Ovary (tissue), 9 donors: Measurements from ENCODE around the gene DAGLA. TPM values are rescaled to one million over a fixed set of nuclear protein-coding genes. Genes with fewer than 3 reads are reported as not detected.
A peak's percentile ranks its signal among the peaks of the same experiment; 100 is the strongest.

ENCODE experiments used
- DNase-seq, 5 donors: peaks; one replicate each; pipeline ENCODE4 v3.0.0-alpha.2; 2019 to 2020
- H3K27ac ChIP-seq, 2 donors: fragments of 200-600 bp; one replicate each; pipeline versions ENCODE4 v1.5.1 to v1.8.0; 2019 to 2022
- H3K27me3 ChIP-seq: fragments of 200-600 bp; one replicate; pipeline ENCODE4 v1.8.0; 2022
- H3K36me3 ChIP-seq: fragments of 200-600 bp; sonication (generic); one replicate; pipeline ENCODE4 v1.5.1; 2019
- H3K4me1 ChIP-seq: one replicate; pipeline ENCODE4 v1.8.1; 2013; ENCODE audit warnings: mild to moderate bottlenecking, moderate library complexity; ENCODE audit not compliant: insufficient read depth
- H3K4me3 ChIP-seq: fragments of 200-600 bp; sonication (generic); one replicate; pipeline ENCODE4 v1.5.1; 2017
- H3K9me3 ChIP-seq, 2 donors: fragments of 200-600 bp in 1 of 2; sonication (generic) in 1 of 2; one replicate each; pipeline versions ENCODE4 v1.5.1 to v1.8.1; 2013 to 2019; ENCODE audit warnings: mild to moderate bottlenecking in 1 of 2, moderate library complexity in 1 of 2
- EP300 ChIP-seq: sonication (generic); formaldehyde crosslinking; IDR thresholded peaks from one replicate; pipeline ENCODE4 v1.6.1; 2017; ENCODE audit warnings: antibody characterized with exemption
- POLR2A ChIP-seq: fragments of 450-650 bp; IDR thresholded peaks from one replicate; pipeline ENCODE4 v1.6.1; 2017; ENCODE audit warnings: antibody characterized with exemption, mild to moderate bottlenecking, moderate library complexity
- WGBS, 3 donors: extraction: QIAGEN DNeasy Blood & Tissue Kit in 1 of 3; methylation state at CpG; one replicate each; pipeline versions ENCODE4 v1.1.5 to v1.1.7; 2013 to 2017; 5-methylcytosine and 5-hydroxymethylcytosine counted together
- intact Hi-C, 4 donors: fragments of 100-400 bp; cut with DNase I; formaldehyde crosslinking; loops; one replicate each; pipeline versions ENCODE4 v1.11.0 to v1.15.1; 2022 to 2023
- polyA plus RNA-seq, 2 donors: library from polyadenylated mRNA; stranded (reverse); fragments of 200-250 nt in 1 of 2; fragments of 350-450 nt in 1 of 2; fragmentation: Illumina TruSeq in 1 of 2; extraction: RNeasy Lipid Tissue Mini Kit (QIAGEN cat#74804) in 1 of 2; gene quantifications; one replicate each; pipeline ENCODE4 v1.2.3, GENCODE V29; 2013 to 2014
- total RNA-seq, 7 donors: library from RNA; depleted of rRNA in 2 of 7; stranded (reverse); fragments of >200 nt in 2 of 7; fragmentation: NEBNext Ultra II Directional in 3 of 7; extraction: Animal tissue kit (Norgen Biotek cat#: 25700) in 3 of 7; gene quantifications; one replicate each; pipeline versions ENCODE4 v1.1.0 to v1.2.4, GENCODE V29; 2016 to 2023
- TF ChIP-seq, protein P1 (sequence below), 3 donors: fragments of 450-650 bp in 2 of 3; fragments of 200-600 bp in 1 of 3; IDR thresholded peaks; one replicate each; pipeline versions ENCODE4 v1.5.1 to v1.8.0; 2016 to 2022; ENCODE audit warnings: antibody characterized with exemption in 3 of 3, mild to moderate bottlenecking in 1 of 3
- donor health status: DM: no; HTN: no; CAD: no; lungs with moderate emphysema.
- donor health status: DM: no; HTN: no; CAD: no.
- donor health status: Bipolar disorder and iron deficiency.
- donor health status: DM: yes; HTN: yes; CAD: no.
- donor health status: DM: no; HTN: no; CAD: no.
- donor health status: DM: yes; HTN: yes; CAD: no.

DAGLA gene
- total and polyA plus RNA-seq, 9 donors: 0.40 to 4.4 (median 1.5) TPM

DNA sequence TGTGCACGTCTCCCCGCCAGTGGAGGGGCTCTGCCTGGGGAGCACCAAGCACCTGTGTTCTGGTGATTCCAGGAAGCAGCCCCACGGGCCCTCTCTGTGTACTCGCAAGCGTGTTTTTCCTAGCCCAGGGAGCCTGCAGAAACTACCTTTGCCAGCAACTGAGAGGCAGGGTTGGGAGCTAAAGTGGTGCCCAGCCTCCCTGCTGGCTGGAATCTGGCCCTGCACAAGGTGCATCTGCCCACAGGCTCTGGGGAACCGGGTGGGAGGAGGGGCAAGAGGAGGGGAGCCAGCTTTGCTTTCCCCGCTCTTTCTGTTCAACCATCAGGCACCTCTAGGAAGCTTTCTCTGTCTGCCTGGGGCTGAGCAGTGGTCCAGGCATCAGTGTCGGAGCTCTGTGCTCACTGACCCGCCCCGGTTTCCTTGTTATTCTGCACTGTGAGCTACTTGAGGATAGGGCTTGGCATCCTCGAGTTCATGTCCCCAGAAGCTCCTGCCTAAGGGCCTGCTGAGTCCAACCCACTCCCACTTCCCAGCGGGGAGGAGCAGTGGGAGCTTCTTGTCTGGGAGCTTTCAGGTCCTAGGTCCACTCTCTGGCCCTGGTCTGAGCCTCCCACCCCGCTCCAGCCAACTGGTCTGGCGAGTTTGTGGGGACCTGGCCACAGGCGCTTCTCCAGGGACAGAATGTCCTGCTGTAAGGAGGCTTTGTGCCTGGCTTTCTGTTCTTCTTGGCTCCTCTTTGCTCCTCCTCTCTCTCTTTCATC, 14.9 kb downstream of the DAGLA start:
- Histone ChIP-seq H3K4me1 (peaks cover 10% of the 10 kb centered on the region), H3K4me3 (no peak overlapping the region), H3K27ac (peak overlapping the region; percentile 27 to 71), H3K9me3 (no peaks in the 10 kb centered on the region), H3K36me3 (no peaks in the 10 kb centered on the region), H3K27me3 (no peaks in the 10 kb centered on the region)
- intact Hi-C loops: loop anchor here in 1 of 4 donors (1.0 kb wide), 1 partner anchor 32 kb away; no protein-coding TSS in a partner anchor
- WGBS, 3 donors: 60 to 73% (median 68%) methylated on average over 15 of the region's 15 CpGs
- DNase-seq: peak in 3 of 5 donors; percentile 35 to 69 (median 48)
- TF ChIP-seq, protein P1, sequence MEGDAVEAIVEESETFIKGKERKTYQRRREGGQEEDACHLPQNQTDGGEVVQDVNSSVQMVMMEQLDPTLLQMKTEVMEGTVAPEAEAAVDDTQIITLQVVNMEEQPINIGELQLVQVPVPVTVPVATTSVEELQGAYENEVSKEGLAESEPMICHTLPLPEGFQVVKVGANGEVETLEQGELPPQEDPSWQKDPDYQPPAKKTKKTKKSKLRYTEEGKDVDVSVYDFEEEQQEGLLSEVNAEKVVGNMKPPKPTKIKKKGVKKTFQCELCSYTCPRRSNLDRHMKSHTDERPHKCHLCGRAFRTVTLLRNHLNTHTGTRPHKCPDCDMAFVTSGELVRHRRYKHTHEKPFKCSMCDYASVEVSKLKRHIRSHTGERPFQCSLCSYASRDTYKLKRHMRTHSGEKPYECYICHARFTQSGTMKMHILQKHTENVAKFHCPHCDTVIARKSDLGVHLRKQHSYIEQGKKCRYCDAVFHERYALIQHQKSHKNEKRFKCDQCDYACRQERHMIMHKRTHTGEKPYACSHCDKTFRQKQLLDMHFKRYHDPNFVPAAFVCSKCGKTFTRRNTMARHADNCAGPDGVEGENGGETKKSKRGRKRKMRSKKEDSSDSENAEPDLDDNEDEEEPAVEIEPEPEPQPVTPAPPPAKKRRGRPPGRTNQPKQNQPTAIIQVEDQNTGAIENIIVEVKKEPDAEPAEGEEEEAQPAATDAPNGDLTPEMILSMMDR (IDR thresholded peaks at IDR 0.05): no peak
- no peak for TF ChIP-seq POLR2A
- TF ChIP-seq EP300: no peak

DNA sequence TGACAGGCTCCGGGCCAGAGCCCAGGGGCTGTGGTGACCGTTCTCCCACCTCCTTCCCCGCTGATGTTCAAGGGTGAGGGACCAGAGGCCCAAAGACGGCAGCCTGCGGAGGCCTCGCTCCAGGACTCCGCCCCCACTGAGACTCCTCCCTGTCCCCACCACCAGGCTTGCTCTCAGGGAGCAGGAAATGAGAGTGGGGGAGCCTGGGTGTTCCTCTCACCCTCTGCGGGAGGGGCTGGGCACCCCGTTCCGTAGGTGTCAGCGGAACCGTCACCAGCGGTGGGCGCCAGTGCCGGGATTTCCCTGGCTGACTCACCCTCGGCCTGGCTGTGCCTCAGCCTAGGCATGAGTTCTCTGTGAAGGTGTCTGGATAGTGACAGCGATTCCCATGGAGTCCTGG, 15.7 kb downstream of the DAGLA start:
- Histone ChIP-seq H3K27me3 (no peaks in the 10 kb centered on the region), H3K27ac (peak overlapping the region; percentile 27 to 71), H3K9me3 (no peaks in the 10 kb centered on the region), H3K36me3 (no peaks in the 10 kb centered on the region), H3K4me1 (peaks cover 10% of the 10 kb centered on the region), H3K4me3 (no peak overlapping the region)
- 9 to 16% (median 11%) methylated on average over 12 to 17 of the region's 17 CpGs for WGBS, 3 donors
- DNase-seq: peak; percentile 59 to 81 (median 68)
- intact Hi-C loops: loop anchor here in 1 of 4 donors (1.0 kb wide), 1 partner anchor 31 kb away; no protein-coding TSS in a partner anchor
- TF ChIP-seq EP300: no peak
- TF ChIP-seq, protein P1 (IDR thresholded peaks at IDR 0.05): peak in 1 of 3 donors; percentile 26

DNA sequence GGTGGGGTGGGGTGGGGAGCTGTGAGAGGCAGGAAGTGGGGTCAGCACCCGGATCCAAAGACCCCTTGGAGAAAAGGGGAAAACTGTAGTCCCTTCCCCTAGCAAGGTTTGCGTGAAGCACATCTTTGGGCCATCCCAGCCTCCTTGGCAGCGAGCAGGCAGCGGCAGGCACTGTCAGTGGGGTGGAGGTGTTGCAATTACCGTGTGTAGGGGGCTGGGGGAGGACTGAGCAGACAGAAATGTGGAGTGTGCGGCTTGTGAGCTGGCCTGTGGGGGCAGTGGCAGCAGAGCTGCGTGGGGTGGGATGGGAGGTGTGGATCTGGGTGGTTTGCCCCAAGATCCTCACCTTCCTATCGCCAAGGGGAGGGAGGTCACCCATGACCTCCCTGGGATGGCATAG, 16.4 kb downstream of the DAGLA start:
- H3K9me3 ChIP-seq: no peaks in the 10 kb centered on the region
- H3K36me3 ChIP-seq: no peaks in the 10 kb centered on the region
- DNase-seq: no peak
- H3K27me3 ChIP-seq: no peaks in the 10 kb centered on the region
- H3K4me1 ChIP-seq: peaks cover 10% of the 10 kb centered on the region
- WGBS, 3 donors: 69 to 75% (median 74%) methylated on average over 7 to 8 of the region's 8 CpGs
- H3K4me3 ChIP-seq: no peak overlapping the region
- no peak for TF ChIP-seq POLR2A
- TF ChIP-seq EP300: no peak
- TF ChIP-seq, protein P1 (IDR thresholded peaks at IDR 0.05): no peak
- intact Hi-C loops: no loop called here
- H3K27ac ChIP-seq: no peak overlapping the region

DNA sequence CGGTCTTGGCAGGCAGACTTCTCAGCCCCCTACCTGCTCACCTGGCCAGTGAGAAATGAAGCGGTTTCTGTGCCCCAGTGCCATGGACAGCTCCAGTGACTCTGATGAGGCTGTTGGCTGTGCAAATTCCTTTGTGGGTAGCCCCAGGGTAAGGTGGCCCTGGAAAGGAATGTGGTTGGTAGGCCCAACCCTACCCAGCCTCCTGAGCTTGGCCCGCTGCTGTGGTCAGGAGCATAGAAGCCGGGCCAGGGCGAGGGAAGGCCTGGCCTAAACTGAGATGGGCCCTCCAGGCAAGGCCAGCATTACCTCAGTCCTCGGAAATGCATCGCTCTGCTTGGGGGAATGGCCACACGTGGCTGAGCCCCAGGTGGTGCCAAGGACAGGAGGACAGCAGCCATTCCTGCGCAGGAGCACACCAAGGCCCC, 16.9 kb downstream of the DAGLA start:
- Histone ChIP-seq H3K36me3 (no peaks in the 10 kb centered on the region), H3K27me3 (no peaks in the 10 kb centered on the region), H3K27ac (no peak overlapping the region), H3K4me3 (no peak overlapping the region), H3K9me3 (no peaks in the 10 kb centered on the region), H3K4me1 (peaks cover 10% of the 10 kb centered on the region)
- intact Hi-C loops: no loop called here
- TF ChIP-seq, protein P1 (IDR thresholded peaks at IDR 0.05): no peak
- TF ChIP-seq EP300 (no peak), POLR2A (no peak)
- DNase-seq: no peak
- 79 to 91% (median 88%) methylated on average over 7 to 9 of the region's 9 CpGs for WGBS, 3 donors
